ENCODE measurements around the gene MEGF10.

Gene MEGF10

DNA sequence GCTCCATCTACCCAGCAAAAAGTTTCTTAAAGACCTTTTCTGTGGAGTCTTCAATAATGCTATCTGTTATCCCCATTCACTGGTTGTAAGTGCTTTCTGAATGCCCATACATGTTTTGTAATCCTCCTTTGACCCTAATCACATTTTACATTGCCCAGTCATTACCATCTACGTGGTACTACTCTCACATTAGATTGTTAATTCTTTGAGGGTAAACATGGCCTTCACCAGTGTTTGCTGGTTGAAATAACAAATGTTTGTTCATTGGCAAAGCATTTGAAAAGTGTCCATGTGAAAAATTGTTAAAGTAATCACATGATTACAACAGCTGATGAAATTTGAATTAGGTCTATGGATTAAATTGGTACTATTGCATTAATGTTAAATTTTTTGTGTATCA, 31.8 kb downstream of the MEGF10 start:
- H3K27me3 ChIP-seq (ENCODE audit: insufficient read depth, low read length, poor library complexity): peaks cover 3% of the 10 kb centered on the region
- TF ChIP-seq, protein P1, sequence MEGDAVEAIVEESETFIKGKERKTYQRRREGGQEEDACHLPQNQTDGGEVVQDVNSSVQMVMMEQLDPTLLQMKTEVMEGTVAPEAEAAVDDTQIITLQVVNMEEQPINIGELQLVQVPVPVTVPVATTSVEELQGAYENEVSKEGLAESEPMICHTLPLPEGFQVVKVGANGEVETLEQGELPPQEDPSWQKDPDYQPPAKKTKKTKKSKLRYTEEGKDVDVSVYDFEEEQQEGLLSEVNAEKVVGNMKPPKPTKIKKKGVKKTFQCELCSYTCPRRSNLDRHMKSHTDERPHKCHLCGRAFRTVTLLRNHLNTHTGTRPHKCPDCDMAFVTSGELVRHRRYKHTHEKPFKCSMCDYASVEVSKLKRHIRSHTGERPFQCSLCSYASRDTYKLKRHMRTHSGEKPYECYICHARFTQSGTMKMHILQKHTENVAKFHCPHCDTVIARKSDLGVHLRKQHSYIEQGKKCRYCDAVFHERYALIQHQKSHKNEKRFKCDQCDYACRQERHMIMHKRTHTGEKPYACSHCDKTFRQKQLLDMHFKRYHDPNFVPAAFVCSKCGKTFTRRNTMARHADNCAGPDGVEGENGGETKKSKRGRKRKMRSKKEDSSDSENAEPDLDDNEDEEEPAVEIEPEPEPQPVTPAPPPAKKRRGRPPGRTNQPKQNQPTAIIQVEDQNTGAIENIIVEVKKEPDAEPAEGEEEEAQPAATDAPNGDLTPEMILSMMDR (IDR thresholded peaks at IDR 0.05; ENCODE audit: borderline replicate concordance, extremely low read depth, low read length, poor library complexity, severe bottlenecking): no peak
- no peak for TF ChIP-seq EZH2 (IDR thresholded peaks at IDR 0.05; ENCODE audit: borderline replicate concordance, low read depth, low read length, severe bottlenecking)
- no peak overlapping the region for H2AFZ ChIP-seq (ENCODE audit: low read depth, low read length)
- H3K4me2 ChIP-seq (ENCODE audit: insufficient read depth, low read length): no peak overlapping the region
- H3K27ac ChIP-seq (ENCODE audit: low read length): no peak overlapping the region
- no peak overlapping the region for H3K4me3 ChIP-seq (ENCODE audit: low read depth in 1 of 2, low read length in 2 of 2)
- no peak for ATAC-seq (ENCODE audit: insufficient read depth, low read depth)
- peaks cover 5% of the 10 kb centered on the region; the same call in 1 of the 2 replicates for H3K4me1 ChIP-seq (ENCODE audit: insufficient read depth, low read length)
- H3K9ac ChIP-seq (ENCODE audit: low read depth, low read length): no peak overlapping the region
- no peaks in the 10 kb centered on the region for H3K36me3 ChIP-seq (ENCODE audit: insufficient read depth, low read length)
- no peaks in the 10 kb centered on the region for H4K20me1 ChIP-seq (ENCODE audit: insufficient read depth, low read length)
- H3K9me3 ChIP-seq (ENCODE audit: insufficient read depth, low read length, severe bottlenecking): no peaks in the 10 kb centered on the region
- no peaks in the 10 kb centered on the region for H3K79me2 ChIP-seq (ENCODE audit: insufficient read depth, low read length)
- DNase-seq: no peak

DNA sequence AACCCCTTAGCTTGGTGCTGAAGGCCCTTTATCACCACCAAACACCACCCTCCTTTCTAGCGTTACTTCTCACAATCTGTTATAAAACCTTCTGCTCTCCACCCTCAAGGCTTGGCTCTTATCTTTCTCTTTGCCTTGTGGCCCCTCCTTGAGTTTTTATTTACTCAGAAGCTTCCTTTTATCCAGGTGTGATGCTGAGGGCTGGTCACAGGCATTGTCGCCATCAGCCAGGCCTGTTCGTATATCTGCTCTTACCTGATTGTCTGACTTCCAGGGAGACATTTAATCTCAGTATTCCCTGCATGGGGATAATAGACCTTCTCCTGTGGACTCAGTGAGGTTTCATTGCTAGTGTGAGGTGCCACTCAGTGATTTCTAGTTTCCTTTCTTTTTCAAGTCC, 34.2 kb downstream of the MEGF10 start:
- no peak overlapping the region for H3K4me3 ChIP-seq (ENCODE audit: low read depth in 1 of 2, low read length in 2 of 2)
- ATAC-seq (ENCODE audit: insufficient read depth, low read depth) (no peak), DNase-seq (no peak)
- peaks cover 5% of the 10 kb centered on the region; the same call in 1 of the 2 replicates for H3K4me1 ChIP-seq (ENCODE audit: insufficient read depth, low read length)
- H4K20me1 ChIP-seq (ENCODE audit: insufficient read depth, low read length): no peaks in the 10 kb centered on the region
- H3K27me3 ChIP-seq (ENCODE audit: insufficient read depth, low read length, poor library complexity): peaks cover 7% of the 10 kb centered on the region
- no peak overlapping the region for H3K27ac ChIP-seq (ENCODE audit: low read length)
- H3K79me2 ChIP-seq (ENCODE audit: insufficient read depth, low read length): no peaks in the 10 kb centered on the region
- no peaks in the 10 kb centered on the region for H3K36me3 ChIP-seq (ENCODE audit: insufficient read depth, low read length)
- no peak overlapping the region for H3K9ac ChIP-seq (ENCODE audit: low read depth, low read length)
- no peaks in the 10 kb centered on the region for H3K9me3 ChIP-seq (ENCODE audit: insufficient read depth, low read length, severe bottlenecking)
- TF ChIP-seq EZH2 (IDR thresholded peaks at IDR 0.05; ENCODE audit: borderline replicate concordance, low read depth, low read length, severe bottlenecking): no peak
- TF ChIP-seq, protein P1 (IDR thresholded peaks at IDR 0.05; ENCODE audit: borderline replicate concordance, extremely low read depth, low read length, poor library complexity, severe bottlenecking): no peak
- no peak overlapping the region for H3K4me2 ChIP-seq (ENCODE audit: insufficient read depth, low read length)
- no peak overlapping the region for H2AFZ ChIP-seq (ENCODE audit: low read depth, low read length)

DNA sequence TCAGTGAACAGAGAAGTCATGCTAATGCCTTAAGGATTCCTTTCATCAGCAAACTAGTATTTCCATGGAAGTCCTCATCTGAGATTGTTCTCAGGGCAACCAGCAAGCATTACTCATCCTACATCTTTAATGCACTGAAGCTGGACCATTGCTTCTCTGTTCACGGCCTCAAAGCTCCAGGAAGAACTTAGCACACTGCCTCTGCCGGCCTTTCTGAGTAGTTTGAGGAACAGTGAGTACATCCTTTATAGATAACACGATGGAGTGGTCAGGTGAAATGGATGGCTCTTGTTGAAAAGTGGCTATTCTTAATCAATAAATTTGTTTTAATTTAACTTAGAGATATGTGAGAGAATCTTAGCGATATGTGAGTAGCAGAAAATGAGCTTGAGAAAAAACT, 35.8 kb downstream of the MEGF10 start:
- Histone ChIP-seq H3K4me3 (ENCODE audit: low read depth in 1 of 2, low read length in 2 of 2) (no peak overlapping the region), H4K20me1 (ENCODE audit: insufficient read depth, low read length) (no peaks in the 10 kb centered on the region), H2AFZ (ENCODE audit: low read depth, low read length) (no peak overlapping the region), H3K9ac (ENCODE audit: low read depth, low read length) (no peak overlapping the region), H3K27ac (ENCODE audit: low read length) (no peak overlapping the region), H3K79me2 (ENCODE audit: insufficient read depth, low read length) (no peaks in the 10 kb centered on the region), H3K36me3 (ENCODE audit: insufficient read depth, low read length) (no peaks in the 10 kb centered on the region), H3K4me1 (ENCODE audit: insufficient read depth, low read length) (no peaks in the 10 kb centered on the region), H3K4me2 (ENCODE audit: insufficient read depth, low read length) (no peak overlapping the region), H3K9me3 (ENCODE audit: insufficient read depth, low read length, severe bottlenecking) (no peaks in the 10 kb centered on the region), H3K27me3 (ENCODE audit: insufficient read depth, low read length, poor library complexity) (peaks cover 19% of the 10 kb centered on the region)
- TF ChIP-seq, protein P1 (IDR thresholded peaks at IDR 0.05; ENCODE audit: borderline replicate concordance, extremely low read depth, low read length, poor library complexity, severe bottlenecking): no peak
- no peak for TF ChIP-seq EZH2 (IDR thresholded peaks at IDR 0.05; ENCODE audit: borderline replicate concordance, low read depth, low read length, severe bottlenecking)
- no peak for ATAC-seq (ENCODE audit: insufficient read depth, low read depth)
- no peak for DNase-seq
